Suprapubic skin (tissue), 4 donors: ENCODE measurements around the gene ANO2. TPM values are rescaled to one million over a fixed set of nuclear protein-coding genes. Genes with fewer than 3 reads are reported as not detected.

Experiments
- DNase-seq, 2 donors: peaks; one replicate each; pipeline ENCODE4 v3.0.0-alpha.2; 2019; ENCODE audit warnings: low spot score in 2 of 2
- H3K27ac ChIP-seq: fragments of 200-600 bp; sonication (generic); one replicate; pipeline ENCODE4 v1.5.1; 2019
- H3K27me3 ChIP-seq: fragments of 200-600 bp; sonication (generic); one replicate; pipeline ENCODE4 v1.5.1; 2019
- H3K36me3 ChIP-seq: fragments of 200-600 bp; sonication (generic); one replicate; pipeline ENCODE4 v1.5.1; 2019
- H3K4me1 ChIP-seq: fragments of 200-600 bp; sonication (generic); one replicate; pipeline ENCODE4 v1.5.1; 2019
- H3K4me3 ChIP-seq: fragments of 200-600 bp; sonication (generic); one replicate; pipeline ENCODE4 v1.5.1; 2019; ENCODE audit warnings: mild to moderate bottlenecking
- H3K9me3 ChIP-seq: fragments of 200-600 bp; sonication (generic); one replicate; pipeline ENCODE4 v1.5.1; 2019
- CTCF ChIP-seq, 2 donors: fragments of 200-600 bp in 1 of 2; fragments of 450-650 bp in 1 of 2; sonication (generic) in 1 of 2; IDR thresholded peaks; one replicate each; pipeline ENCODE4 v1.5.1; 2016 to 2019; ENCODE audit warnings: antibody characterized with exemption in 2 of 2, mild to moderate bottlenecking in 1 of 2, moderate library complexity in 1 of 2
- EP300 ChIP-seq: sonication (generic); formaldehyde crosslinking; IDR thresholded peaks from one replicate; pipeline ENCODE4 v1.6.1; 2017; ENCODE audit warnings: antibody characterized with exemption
- POLR2A ChIP-seq, 2 donors: fragments of 450-650 bp; IDR thresholded peaks; one replicate each; pipeline ENCODE4 v1.6.1; 2017; ENCODE audit warnings: antibody characterized with exemption in 2 of 2, mild to moderate bottlenecking in 2 of 2, moderate library complexity in 2 of 2
- POLR2AphosphoS5 ChIP-seq, 3 donors: sonication (generic); formaldehyde crosslinking; IDR thresholded peaks; one replicate each; pipeline ENCODE4 v1.6.1; 2017; ENCODE audit warnings: antibody characterized with exemption in 3 of 3
- WGBS: methylation state at CpG from one replicate; pipeline ENCODE4 v1.1.5; 2018; 5-methylcytosine and 5-hydroxymethylcytosine counted together
- total RNA-seq, 4 donors: library from RNA; depleted of rRNA; stranded (reverse); fragments of >200 nt; gene quantifications; one replicate each; pipeline ENCODE4 v1.1.0, GENCODE V29; 2016

ANO2 gene
- total RNA-seq, 4 donors from 2014 or later: 1.1 to 9.7 (median 2.0) TPM

- TF ChIP-seq EP300 (no peak), POLR2A (IDR thresholded peaks at IDR 0.05) (no peak)
- no peaks in the 10 kb centered on the region for H3K4me1 ChIP-seq
- WGBS: 94% methylated on average over 17 of the region's 17 CpGs
- peaks cover 6% of the 10 kb centered on the region for H3K27me3 ChIP-seq
- no peak overlapping the region for H3K4me3 ChIP-seq
- H3K27ac ChIP-seq: no peak overlapping the region
- H3K9me3 ChIP-seq: no peaks in the 10 kb centered on the region
- no peak for DNase-seq
- no peaks in the 10 kb centered on the region for H3K36me3 ChIP-seq
Measured at GRCh38 chr12:5967645-5968415, 22.8 kb upstream of the ANO2 start.

GRCh38 chr12:5966486-5967095, 21.5 kb upstream of the ANO2 start:
- Histone ChIP-seq H3K27me3 (peaks cover 6% of the 10 kb centered on the region), H3K27ac (no peak overlapping the region), H3K4me3 (no peak overlapping the region), H3K4me1 (no peaks in the 10 kb centered on the region), H3K9me3 (no peaks in the 10 kb centered on the region), H3K36me3 (no peaks in the 10 kb centered on the region)
- WGBS: 85% methylated on average over 11 of the region's 11 CpGs
- no peak for DNase-seq
- TF ChIP-seq POLR2A (IDR thresholded peaks at IDR 0.05): no peak
- TF ChIP-seq POLR2AphosphoS5 (IDR thresholded peaks at IDR 0.05): no peak
- TF ChIP-seq EP300: no peak
- TF ChIP-seq CTCF (IDR thresholded peaks at IDR 0.05): no peak

GRCh38 chr12:5965950-5966383, 20.9 kb upstream of the ANO2 start:
- Histone ChIP-seq H3K9me3 (no peaks in the 10 kb centered on the region), H3K4me3 (no peak overlapping the region), H3K27me3 (peaks cover 6% of the 10 kb centered on the region), H3K4me1 (no peaks in the 10 kb centered on the region), H3K27ac (no peak overlapping the region), H3K36me3 (no peaks in the 10 kb centered on the region)
- WGBS: 34% methylated on average over 9 of the region's 9 CpGs
- no peak for TF ChIP-seq EP300
- peak; percentile 39 to 84 for TF ChIP-seq CTCF (IDR thresholded peaks at IDR 0.05)
- TF ChIP-seq POLR2AphosphoS5 (IDR thresholded peaks at IDR 0.05): no peak
- TF ChIP-seq POLR2A (IDR thresholded peaks at IDR 0.05): no peak
- DNase-seq: no peak

- WGBS: 74% methylated on average over 24 of the region's 24 CpGs
- H3K27ac ChIP-seq: no peak overlapping the region
- no peak overlapping the region for H3K4me3 ChIP-seq
- TF ChIP-seq POLR2A (IDR thresholded peaks at IDR 0.05) (no peak), CTCF (IDR thresholded peaks at IDR 0.05) (no peak), EP300 (no peak), POLR2AphosphoS5 (IDR thresholded peaks at IDR 0.05) (no peak)
- no peak for DNase-seq
- H3K36me3 ChIP-seq: no peaks in the 10 kb centered on the region
- H3K9me3 ChIP-seq: no peaks in the 10 kb centered on the region
- H3K27me3 ChIP-seq: peaks cover 6% of the 10 kb centered on the region
- no peaks in the 10 kb centered on the region for H3K4me1 ChIP-seq
Measured at GRCh38 chr12:5964913-5965900, 20.1 kb upstream of the ANO2 start.

- Histone ChIP-seq H3K27me3 (peaks cover 6% of the 10 kb centered on the region), H3K36me3 (no peaks in the 10 kb centered on the region), H3K9me3 (no peaks in the 10 kb centered on the region), H3K4me3 (no peak overlapping the region), H3K4me1 (no peaks in the 10 kb centered on the region), H3K27ac (no peak overlapping the region)
- DNase-seq: no peak
- TF ChIP-seq EP300 (no peak), POLR2A (IDR thresholded peaks at IDR 0.05) (no peak), CTCF (IDR thresholded peaks at IDR 0.05) (no peak), POLR2AphosphoS5 (IDR thresholded peaks at IDR 0.05) (no peak)
- 61% methylated on average over 7 of the region's 7 CpGs for WGBS
Measured at GRCh38 chr12:5963515-5963914, 18.5 kb upstream of the ANO2 start.
